Pancreas (tissue), 10 donors: Measurements from ENCODE around the gene RNF144A. TPM values are rescaled to one million over a fixed set of nuclear protein-coding genes. Genes with fewer than 3 reads are reported as not detected.

Experiments used
- ATAC-seq, 4 donors: fragments of 200-7000 bp; cut with Tn5 transposase; one replicate each; pipeline versions ENCODE4 v1.8.0 to v1.9.1; 2020; ENCODE audit warnings: mild to moderate bottlenecking in 4 of 4, moderate library complexity in 4 of 4
- DNase-seq, 6 donors: peaks; one replicate each; pipeline ENCODE4 v3.0.0-alpha.2; 2020
- FAIRE-seq: peaks from 2 replicates; lab custom pipeline; 2012; peaks lifted over from hg19 to GRCh38; lab: Jason Lieb, UNC
- H3K27ac ChIP-seq, 4 donors: fragments of 200-600 bp; sonication (generic); 1 replicate in 3 of 4; 2 replicates in 1 of 4; pipeline versions ENCODE4 v1.5.0 to v1.8.0; 2020
- H3K27me3 ChIP-seq, 4 donors: fragments of 200-600 bp; one replicate each; pipeline ENCODE4 v1.8.0; 2021
- H3K36me3 ChIP-seq, 3 donors: fragments of 200-600 bp; sonication (generic) in 1 of 3; one replicate each; pipeline versions ENCODE4 v1.5.0 to v1.8.0; 2020 to 2021
- H3K4me1 ChIP-seq, 3 donors: fragments of 200-600 bp; one replicate each; pipeline ENCODE4 v1.8.0; 2021
- H3K4me3 ChIP-seq, 4 donors: fragments of 200-600 bp; sonication (generic) in 2 of 4; one replicate each; pipeline versions ENCODE4 v1.5.0 to v1.8.0; 2020 to 2021
- H3K9me3 ChIP-seq, 4 donors: fragments of 200-600 bp; one replicate each; pipeline ENCODE4 v1.8.0; 2021
- CTCF ChIP-seq, 4 donors: fragments of 200-600 bp; sonication (generic) in 3 of 4; IDR thresholded peaks; one replicate each; pipeline versions ENCODE4 v1.5.0 to v1.8.0; 2021; ENCODE audit warnings: antibody characterized with exemption in 4 of 4
- WGBS, 2 donors: extraction: QIAGEN DNeasy Blood & Tissue Kit; methylation state at CpG; one replicate each; pipeline ENCODE4 v1.1.7; 2013; 5-methylcytosine and 5-hydroxymethylcytosine counted together
- intact Hi-C, 3 donors: fragments of 100-400 bp; cut with DNase I; formaldehyde crosslinking; loops; one replicate each; pipeline versions ENCODE4 v1.11.1 to v1.14.2; 2022
- polyA plus RNA-seq, 2 donors: library from polyadenylated mRNA; stranded (reverse); fragments of 200-250 nt; gene quantifications; one replicate each; pipeline ENCODE4 v1.2.3, GENCODE V29; 2013
- total RNA-seq, 6 donors: library from RNA; stranded (reverse); fragmentation: NEBNext Ultra II Directional in 4 of 6; extraction: Animal tissue kit (Norgen Biotek cat#: 25700) in 4 of 6; gene quantifications; one replicate each; pipeline versions ENCODE4 v1.2.1 to v1.2.4, GENCODE V29; 2021 to 2023
- donor health status: healthy with polysubstance abuse.
- donor health status: DM: no; HTN: no; CAD: no; lungs with moderate emphysema.
- donor health status: DM: no; HTN: no; CAD: no.
- donor health status: control.
- donor health status: control.
- donor health status: Bipolar disorder and iron deficiency.
- donor health status: DM: yes; HTN: yes; CAD: no.
- donor health status: DM: no; HTN: no; CAD: no.
- donor health status: DM: no; HTN: no; CAD: no.
- donor health status: DM: yes; HTN: yes; CAD: no.

The RNF144A gene
- total and polyA plus RNA-seq, 8 donors, result 9.4 to 78.7 (median 34.1) TPM

- 0% methylated on average over 39 to 68 of the region's 68 CpGs for WGBS, 2 donors
- H3K4me3 ChIP-seq, result peak overlapping the region; percentile 76 to 96 (median 86)
- intact Hi-C loops, result loop anchor here in 1 of 3 donors (5.0 kb wide), 1 partner anchor 114 kb away; no protein-coding TSS in a partner anchor
- TF ChIP-seq CTCF (IDR thresholded peaks at IDR 0.05), result no peak
- peak in 4 of 6 donors; percentile 47 to 84 (median 68) for DNase-seq
- no peak for FAIRE-seq
- H3K27me3 ChIP-seq, result no peaks in the 10 kb centered on the region
- peak overlapping the region; percentile 76 to 91 (median 83) for H3K27ac ChIP-seq
- no peaks in the 10 kb centered on the region for H3K9me3 ChIP-seq
- ATAC-seq, result peak; percentile 17 to 52 (median 23)
- H3K36me3 ChIP-seq, result no peaks in the 10 kb centered on the region
- H3K4me1 ChIP-seq, result peaks cover 27 to 40% (median 31%) of the 10 kb centered on the region in 3 donors
These were observed 679 bp downstream of the RNF144A start for GRCh38 chr2:6917761-6918421.

- ATAC-seq (no peak), DNase-seq (no peak), FAIRE-seq (no peak)
- H3K36me3 ChIP-seq, result no peaks in the 10 kb centered on the region
- no peaks in the 10 kb centered on the region for H3K27me3 ChIP-seq
- intact Hi-C loops, result loop anchor here in 2 of 3 donors (5.0 to 10.0 kb wide), 2 partner anchors 112 to 125 kb away; no protein-coding TSS in a partner anchor
- peak overlapping the region; percentile 5 to 68 (median 31) for H3K27ac ChIP-seq
- no peak for TF ChIP-seq CTCF (IDR thresholded peaks at IDR 0.05)
- H3K9me3 ChIP-seq, result no peaks in the 10 kb centered on the region
- H3K4me3 ChIP-seq, result peak overlapping the region in 1 of 4 donors; percentile 96
- peaks cover 27 to 52% (median 46%) of the 10 kb centered on the region in 3 donors for H3K4me1 ChIP-seq
- 58 to 68% methylated on average over 12 of the region's 12 CpGs for WGBS, 2 donors
These were observed 2.9 kb downstream of the RNF144A start for GRCh38 chr2:6919901-6920742.

- peak overlapping the region; percentile 5 to 68 (median 31) for H3K27ac ChIP-seq
- TF ChIP-seq CTCF (IDR thresholded peaks at IDR 0.05), result no peak
- WGBS, 2 donors, result 33 to 36% methylated on average over 4 of the region's 4 CpGs
- DNase-seq (no peak), ATAC-seq (no peak), FAIRE-seq (no peak)
- H3K4me1 ChIP-seq, result peaks cover 27 to 58% (median 51%) of the 10 kb centered on the region in 3 donors
- peak overlapping the region in 1 of 4 donors; percentile 96 for H3K4me3 ChIP-seq
- no peaks in the 10 kb centered on the region for H3K9me3 ChIP-seq
- no peaks in the 10 kb centered on the region for H3K27me3 ChIP-seq
- intact Hi-C loops, result loop anchor here in 1 of 3 donors (10.0 kb wide), 1 partner anchor 124 kb away; no protein-coding TSS in a partner anchor
- no peaks in the 10 kb centered on the region for H3K36me3 ChIP-seq
These were observed 3.5 kb downstream of the RNF144A start for GRCh38 chr2:6920743-6921064.

GRCh38 chr2:6921321-6921922 lies 4.2 kb downstream of the RNF144A start:
- WGBS, 2 donors, result 17 to 19% methylated on average over 11 of the region's 11 CpGs
- no peaks in the 10 kb centered on the region for H3K27me3 ChIP-seq
- peaks cover 22 to 65% (median 58%) of the 10 kb centered on the region in 3 donors for H3K4me1 ChIP-seq
- H3K27ac ChIP-seq, result peak overlapping the region; percentile 28 to 68 (median 31)
- no peaks in the 10 kb centered on the region for H3K36me3 ChIP-seq
- ATAC-seq (peak in 3 of 4 donors; percentile 5 to 10 (median 6)), FAIRE-seq (no peak), DNase-seq (peak in 2 of 6 donors; percentile 36 to 48)
- TF ChIP-seq CTCF (IDR thresholded peaks at IDR 0.05), result no peak
- no peak overlapping the region for H3K4me3 ChIP-seq
- intact Hi-C loops, result loop anchor here in 1 of 3 donors (10.0 kb wide), 1 partner anchor 123 kb away; no protein-coding TSS in a partner anchor
- no peaks in the 10 kb centered on the region for H3K9me3 ChIP-seq
